GM18499 (cell line): Measurements from ENCODE around the gene PRKCZ.

Source experiments
- ATAC-seq: cut with Tn5 transposase; IDR thresholded peaks from one replicate; pipeline ENCODE4 v1.9.1; 2021; ENCODE audit warnings: moderate number of reproducible peaks; ENCODE audit not compliant: insufficient read depth, unreplicated experiment

Gene PRKCZ

DNA sequence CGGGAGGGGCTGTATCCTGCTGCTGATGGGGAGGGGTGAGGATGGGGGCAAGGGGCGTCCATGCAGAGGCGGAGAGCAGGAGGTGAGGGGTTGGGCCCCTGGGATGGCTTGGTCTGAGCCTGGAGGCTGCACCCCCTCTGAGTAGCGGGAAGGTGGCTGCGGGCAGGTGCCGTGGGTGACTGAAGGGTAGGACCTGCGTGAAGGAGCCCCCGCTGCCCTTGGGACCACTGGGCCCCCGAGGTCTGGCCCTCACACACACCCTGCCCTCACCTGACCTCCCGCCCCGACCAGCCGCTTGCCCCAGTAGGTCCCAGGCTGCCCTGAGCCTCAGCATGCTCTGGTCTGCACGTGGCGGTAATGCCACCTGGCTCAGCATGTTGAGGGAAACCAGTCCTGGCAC, 165.1 kb downstream of the PRKCZ start:
- no peak for ATAC-seq

DNA sequence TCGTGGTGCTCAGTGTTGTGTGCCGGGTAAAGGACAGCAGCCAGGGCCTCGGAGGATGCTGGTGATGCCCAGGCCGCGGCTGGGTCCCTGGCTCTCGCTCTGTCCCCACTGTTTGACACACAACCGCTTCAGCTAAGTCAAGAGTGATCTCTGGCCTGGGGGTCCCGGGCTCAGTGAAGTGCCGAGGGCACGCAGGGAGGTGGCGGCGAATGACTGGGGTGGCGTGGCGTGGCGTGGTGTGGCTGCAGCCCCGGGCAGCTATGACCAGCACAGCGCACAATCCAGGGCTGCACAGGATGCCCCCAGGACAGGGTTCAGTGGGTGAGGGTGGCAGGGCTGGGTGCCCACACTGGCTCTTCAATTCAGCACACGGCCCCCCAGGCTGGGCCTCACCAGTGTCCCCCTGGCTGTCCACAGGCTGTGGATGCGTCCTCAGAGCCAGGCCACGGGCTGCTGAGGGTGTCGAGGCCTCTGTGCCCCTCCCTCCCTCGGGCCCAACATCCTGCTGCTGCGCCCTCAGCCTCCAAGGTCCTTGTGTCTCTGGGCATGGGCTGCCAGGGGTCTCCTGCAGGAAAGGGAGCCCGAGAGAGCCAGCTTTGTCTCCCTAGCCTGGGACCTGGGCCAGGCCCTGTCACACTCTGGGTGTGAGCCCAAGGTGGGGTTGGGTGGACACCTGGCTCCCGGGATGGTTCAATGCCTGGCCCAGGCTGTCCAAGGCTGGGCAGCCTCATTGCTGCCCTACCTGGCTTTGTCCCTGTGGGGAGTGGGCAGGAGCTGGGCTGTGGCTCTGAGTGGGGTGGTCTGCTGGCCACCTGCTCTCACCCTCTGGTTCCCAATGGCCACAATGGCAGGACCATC, 165.9 kb downstream of the PRKCZ start:
- no peak for ATAC-seq

DNA sequence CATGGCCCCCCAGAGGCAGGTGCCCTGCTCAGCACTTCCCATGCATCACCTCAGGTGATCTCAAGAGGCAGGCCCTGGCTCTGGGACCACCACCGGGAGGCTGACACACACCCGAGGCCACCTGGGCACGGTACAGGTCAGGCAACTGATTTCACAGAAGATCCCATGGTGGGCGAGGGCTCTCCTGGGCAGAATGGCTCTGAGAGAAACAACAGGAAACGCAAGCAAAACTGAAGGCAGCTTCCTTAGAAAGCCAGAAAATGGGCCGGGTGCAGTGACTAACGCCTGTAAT, 166.5 kb downstream of the PRKCZ start:
- no peak for ATAC-seq

DNA sequence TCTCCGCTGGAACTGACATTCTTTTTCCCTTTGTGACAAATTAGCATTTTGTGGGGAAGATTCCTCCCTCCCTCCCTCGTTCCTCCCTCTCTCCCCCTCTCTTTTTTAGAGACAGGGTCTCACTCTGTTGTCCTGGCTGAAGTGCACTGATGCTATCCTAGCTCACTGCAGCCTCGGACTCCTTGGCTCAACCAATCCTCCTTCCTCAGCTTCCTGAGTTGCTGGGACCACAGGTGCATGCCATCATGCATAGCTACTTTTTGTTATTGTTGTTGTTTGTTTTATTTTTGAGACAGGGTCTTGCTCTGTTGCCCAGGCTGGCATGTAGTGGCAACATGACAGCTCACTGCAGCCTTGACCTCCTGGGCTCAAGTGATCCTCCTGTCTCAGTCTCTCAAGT, 171.1 kb downstream of the PRKCZ start:
- ATAC-seq: no peak

DNA sequence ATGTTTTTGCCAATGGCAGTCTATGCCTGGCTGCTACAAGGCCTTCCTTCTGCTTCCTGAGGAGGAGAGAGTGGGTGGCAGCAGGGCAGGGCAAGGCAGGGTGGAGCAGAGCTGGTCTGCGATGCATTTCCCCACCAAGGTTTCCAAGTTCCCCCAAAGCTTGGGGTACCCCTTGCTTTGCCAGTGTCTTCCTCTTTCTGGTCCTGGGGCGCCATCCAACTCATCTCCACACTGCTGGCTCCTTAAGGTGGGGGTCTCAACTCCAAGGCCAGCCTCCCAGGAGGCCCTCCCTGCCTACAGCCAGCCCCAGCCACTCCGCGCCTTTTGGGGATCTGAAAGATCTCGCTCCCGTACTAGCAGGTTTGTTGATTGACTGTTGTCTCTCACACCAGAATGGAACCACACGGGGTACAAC, 174.0 kb downstream of the PRKCZ start:
- ATAC-seq: no peak

DNA sequence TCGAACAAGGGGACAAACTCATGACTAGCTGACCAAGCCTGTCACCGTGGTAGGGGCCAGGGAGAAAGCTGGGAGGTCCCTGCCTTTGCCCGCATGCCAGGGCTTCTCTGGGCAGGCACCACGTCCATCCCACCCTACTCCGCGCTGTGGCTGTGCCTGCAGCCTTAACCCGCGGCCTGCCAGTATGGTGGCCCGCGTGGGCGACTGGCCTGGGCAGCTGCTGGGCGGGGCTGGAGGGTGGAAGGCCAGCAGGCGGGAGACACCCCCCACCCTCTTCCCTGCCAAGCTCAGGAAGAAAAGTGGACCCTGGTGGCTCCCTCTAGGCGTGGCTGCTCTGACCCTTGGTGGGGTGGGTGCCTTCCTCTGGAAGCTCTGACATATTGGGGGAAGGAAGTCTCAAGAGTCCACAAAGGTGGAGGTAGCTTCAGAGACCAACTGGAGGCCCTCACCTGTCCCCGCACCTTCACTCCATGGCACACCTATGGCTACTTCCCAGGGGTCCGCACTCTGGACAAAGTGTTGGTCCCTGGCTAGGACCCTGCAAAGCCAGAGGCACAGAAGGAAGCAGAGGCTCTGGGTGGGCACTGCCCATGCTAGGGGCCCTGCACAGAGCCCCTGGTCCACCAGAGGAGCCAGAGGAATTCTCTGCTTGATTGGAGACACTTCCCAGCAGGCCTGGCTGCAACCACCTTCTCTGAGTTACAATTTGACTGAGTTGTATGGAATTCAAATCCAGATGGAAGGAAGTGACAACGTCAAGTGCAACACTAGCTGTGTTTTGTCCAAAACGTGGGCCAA, 174.6 kb downstream of the PRKCZ start:
- no peak for ATAC-seq

DNA sequence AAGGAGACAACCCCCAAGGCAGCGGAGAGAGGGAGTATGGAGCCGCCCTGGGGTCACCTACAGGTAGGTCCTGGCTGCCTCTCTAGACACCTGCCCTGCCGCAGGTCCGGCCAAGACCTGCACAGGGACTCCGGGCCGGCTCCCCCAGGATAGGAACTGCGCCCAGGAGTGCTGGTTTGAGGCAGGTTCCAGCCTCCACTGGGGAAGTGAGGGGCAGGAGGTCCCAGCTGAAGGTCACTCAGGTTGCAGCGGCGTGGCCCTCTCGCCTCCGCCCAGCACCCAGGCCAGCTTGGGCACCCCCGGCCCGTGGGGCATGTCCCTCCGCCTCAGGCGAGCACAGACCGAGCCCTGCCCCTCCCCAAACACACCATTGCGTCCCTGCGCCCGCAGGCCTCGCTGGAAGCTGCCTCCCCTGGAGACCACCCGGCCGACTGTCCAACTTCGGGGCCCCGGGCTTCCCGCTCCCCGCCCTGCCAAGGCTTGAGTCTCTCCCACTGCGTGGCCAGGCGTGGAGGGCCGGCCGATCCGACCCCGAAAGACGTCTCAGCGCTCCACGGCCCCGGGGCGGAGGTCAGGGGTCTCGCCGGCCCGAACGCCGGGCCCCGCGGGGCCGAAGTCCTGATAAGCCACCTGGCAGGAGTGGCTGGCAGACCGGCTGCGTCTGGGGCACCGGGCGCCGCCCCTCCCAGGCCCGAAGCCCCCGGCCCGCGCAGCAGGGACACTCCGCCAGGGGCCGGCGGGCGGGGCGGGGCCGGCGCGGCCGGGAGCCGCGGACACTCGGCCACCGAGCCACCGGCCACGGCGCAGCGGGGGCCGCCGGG, 176.5 kb downstream of the PRKCZ start:
- no peak for ATAC-seq

DNA sequence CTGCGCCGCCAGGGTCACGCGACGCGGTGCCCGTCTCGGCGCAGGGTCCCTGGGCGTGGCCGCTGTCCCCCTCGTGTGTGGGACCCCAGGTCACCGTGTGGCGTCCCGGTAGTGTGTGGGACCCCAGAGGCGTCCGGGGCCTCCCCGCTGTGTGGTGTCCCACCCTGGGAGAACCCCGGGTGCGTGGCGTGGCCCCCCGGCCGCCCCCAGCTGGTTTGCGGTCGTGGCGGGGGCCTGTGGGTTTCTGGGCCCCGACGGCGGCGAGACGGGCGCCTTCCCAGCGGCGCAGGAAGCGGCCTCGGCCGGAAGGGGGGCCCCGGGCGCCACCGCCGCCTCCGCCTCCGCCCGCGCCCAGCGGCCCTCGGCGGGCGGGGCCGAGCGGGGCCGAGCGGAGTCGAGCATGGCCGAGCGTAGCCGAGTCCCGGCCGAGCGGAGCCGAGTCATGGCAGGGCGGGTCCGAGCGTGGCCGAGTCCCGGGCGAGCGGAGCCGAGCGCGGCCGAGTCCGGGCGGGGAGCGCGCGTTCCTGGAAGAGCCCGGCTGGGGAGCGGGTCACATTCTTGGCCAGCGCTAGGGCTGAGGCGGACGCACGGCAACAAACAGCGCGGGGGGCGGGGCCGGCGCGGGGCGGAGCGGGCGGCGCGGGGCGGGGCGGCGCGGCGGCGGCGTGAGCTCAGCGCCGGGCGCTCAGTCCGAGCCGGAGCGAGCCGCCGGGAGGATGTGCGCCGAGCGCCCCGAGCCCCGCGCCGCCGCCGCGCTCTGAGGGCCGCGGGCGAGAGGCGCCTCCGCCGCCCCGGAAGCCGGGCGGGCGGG, 177.3 kb downstream of the PRKCZ start:
- ATAC-seq: peak; percentile 79

DNA sequence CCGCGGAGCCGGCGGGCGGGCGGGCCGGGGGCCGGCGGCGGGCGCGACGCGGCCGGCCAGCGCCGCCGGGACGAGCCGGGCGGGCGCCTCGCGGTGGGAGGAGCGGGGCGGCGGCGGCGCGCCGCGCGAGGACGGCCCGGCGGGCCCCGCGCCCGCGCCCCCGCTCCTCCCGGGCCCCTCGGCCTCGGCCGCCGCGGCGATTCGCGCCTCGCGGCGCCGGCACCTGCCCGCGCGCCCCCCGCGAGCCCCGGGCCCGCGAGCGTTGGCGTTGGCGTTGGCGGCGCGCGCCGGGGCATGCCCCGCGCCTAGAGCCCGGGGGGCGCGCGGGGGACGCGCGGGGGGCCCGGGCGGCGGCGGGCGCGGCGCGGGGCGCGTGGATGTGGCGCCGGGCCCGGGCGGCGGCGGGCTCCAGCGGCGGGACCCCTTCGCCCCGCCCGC, 178.0 kb downstream of the PRKCZ start, which contains the start of gene SKI:
Gene SKI (plus strand): TSS at position 163 of the 438 bp plus-strand sequence. CDS start 448 bp downstream, outside the sequence.
- no peak for ATAC-seq

DNA sequence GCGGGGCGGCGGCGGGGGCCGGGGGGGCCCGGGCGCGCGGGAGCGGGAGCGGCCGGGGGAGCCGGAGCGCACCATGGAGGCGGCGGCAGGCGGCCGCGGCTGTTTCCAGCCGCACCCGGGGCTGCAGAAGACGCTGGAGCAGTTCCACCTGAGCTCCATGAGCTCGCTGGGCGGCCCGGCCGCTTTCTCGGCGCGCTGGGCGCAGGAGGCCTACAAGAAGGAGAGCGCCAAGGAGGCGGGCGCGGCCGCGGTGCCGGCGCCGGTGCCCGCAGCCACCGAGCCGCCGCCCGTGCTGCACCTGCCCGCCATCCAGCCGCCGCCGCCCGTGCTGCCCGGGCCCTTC, 178.5 kb downstream of the PRKCZ start:
- no peak for ATAC-seq

DNA sequence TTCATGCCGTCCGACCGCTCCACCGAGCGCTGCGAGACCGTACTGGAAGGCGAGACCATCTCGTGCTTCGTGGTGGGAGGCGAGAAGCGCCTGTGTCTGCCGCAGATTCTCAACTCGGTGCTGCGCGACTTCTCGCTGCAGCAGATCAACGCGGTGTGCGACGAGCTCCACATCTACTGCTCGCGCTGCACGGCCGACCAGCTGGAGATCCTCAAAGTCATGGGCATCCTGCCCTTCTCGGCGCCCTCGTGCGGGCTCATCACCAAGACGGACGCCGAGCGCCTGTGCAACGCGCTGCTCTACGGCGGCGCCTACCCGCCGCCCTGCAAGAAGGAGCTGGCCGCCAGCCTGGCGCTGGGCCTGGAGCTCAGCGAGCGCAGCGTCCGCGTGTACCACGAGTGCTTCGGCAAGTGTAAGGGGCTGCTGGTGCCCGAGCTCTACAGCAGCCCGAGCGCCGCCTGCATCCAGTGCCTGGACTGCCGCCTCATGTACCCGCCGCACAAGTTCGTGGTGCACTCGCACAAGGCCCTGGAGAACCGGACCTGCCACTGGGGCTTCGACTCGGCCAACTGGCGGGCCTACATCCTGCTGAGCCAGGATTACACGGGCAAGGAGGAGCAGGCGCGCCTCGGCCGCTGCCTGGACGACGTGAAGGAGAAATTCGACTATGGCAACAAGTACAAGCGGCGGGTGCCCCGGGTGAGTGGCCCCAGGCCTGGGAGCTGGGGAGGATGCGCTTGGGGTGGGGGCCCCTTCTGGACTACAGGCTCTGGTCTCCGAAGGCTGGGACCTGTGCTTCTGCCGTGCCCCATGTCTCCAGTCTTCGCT, 179.0 kb downstream of the PRKCZ start:
- ATAC-seq: no peak

DNA sequence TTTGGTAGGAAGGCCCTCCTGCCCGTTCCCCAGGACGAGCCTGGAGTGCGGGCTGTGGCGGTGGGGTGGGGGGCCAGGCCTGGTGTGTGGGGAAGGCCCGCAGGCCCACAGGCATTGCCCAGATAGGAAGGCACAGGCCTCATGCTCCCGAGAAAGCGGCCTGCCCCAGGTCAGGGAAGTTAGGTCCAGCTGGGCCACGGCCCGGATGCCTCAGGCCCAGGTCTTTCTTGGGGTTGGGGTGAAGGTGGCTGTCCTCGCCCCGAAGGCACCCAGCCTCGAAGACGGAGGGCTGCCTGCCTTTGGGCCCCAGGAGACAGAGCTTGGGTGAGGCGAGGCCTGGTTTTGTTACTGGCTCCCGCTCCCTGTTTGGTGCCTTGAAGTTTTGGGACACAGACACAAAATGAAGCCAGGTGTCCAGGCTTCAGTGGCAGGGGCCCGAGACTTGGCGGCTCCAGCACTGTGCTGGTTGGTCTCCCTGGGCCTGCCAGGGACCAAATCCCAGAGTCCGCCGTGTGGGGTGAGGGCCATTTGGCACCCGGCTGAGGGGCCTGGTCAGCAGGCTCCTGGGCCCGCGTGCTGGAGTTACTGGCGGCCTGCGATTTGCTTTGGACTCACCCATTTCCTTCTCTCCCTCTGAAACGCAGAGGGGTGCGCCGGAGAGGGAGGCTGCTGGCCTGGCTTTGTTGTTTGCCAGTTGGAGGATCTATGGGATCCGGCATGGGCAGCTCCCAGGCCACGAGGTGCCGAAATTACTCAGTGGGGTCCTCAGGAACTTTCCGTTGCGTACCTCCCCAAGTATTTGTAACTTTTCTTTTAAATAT, 179.9 kb downstream of the PRKCZ start:
- no peak for ATAC-seq

DNA sequence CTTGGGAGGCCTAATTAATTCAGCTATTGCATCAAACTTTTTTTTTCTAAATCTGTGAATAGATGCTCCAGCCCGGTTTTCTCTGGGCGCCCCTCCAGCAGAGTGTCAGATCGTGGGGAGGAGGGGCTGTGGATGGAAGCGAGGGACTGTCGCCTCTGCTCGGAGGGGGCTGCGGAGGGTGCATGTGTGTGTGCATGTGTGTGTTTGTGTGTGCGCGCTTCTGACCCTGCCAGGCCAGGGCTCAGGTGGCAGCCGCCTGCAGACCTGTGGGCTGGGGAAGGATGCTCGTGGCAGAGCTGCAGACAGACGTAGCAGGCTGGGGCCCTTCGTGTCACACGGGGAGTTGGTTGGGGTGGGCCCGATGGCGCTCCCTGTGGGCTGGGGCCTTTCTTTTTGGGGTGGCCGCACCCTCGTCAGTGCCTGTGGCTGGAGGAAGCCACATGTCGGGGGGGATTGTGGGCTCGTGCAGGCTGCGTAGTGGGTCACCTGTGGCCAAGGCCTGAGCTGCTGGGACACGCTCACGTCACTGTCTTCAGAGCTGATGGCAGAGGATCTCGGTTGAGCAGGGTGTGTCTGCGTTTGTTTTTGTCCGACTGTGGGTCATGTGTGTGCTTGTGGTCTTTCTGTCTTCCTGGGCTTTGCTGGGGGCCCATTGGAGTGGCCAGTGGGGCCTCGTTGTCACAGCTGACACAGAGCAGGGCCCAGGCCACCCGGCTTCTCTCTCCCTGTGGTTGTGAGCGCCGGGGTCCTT, 180.7 kb downstream of the PRKCZ start:
- no peak for ATAC-seq

DNA sequence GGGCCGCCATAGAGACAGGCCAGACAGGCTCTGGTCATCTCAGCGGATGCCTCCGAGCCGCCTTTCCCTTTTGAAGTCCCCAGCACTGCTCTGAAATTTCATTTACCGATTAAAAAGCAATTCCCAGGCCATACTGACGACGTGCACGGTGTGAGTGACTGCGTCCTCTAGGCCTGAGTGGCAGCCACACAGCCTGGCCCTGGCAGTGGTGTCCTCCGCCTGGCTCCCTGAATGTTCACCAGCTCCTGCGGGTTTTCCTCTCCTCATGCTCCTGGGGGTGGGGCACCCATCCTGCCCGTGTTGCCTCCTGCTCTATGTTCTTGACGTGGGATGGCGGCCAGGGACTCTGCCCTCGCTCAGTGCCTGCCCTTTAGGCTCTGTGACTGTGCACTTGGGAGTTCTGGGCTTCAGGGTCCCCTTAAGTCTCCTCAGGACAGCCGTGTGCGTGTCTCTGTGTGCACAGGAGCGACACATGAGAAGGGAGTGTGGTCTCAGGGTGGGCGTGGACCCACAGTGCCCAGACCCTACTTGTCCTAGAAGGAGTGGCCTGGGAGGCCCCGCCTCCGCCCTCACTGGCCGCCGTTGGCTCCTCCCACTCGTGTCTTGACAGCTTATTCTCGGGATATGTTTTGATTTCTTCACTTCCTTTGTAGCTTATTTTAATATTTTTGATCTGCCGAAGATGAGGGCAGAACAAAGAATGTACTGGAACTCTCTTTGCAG, 181.5 kb downstream of the PRKCZ start:
- ATAC-seq: no peak

DNA sequence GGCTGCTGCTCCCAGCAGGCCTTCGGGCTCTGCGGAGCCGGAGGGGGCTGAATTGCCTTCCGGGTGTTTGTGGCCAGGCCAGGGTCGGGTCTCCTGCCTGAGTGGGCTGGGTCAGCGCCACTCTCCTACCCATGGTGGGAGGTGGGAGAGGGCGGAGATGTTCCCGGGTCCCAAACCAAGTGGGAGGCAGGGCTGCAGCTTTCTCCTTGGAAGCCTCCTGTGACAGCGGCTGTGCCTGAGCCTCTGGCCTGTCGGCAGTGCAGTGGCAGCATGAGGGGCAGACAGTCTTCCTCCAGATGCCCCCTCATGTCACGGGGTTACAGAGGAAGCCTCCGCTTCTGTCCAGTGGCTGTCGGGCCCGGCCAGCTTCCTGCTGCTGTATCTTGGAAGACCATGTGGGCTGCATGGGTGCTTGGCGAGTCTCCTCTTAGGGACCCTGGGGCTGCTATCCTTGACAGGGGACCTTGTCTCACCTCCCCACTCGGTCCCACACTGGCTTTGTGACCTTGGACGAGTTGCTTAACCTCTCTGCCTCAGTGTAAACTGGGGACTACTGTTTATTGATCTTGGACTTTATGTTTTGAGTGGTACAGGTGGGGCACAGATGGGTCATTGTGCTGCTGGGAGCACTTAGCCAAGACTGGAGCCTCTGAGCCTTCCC, 182.2 kb downstream of the PRKCZ start:
- ATAC-seq: no peak

DNA sequence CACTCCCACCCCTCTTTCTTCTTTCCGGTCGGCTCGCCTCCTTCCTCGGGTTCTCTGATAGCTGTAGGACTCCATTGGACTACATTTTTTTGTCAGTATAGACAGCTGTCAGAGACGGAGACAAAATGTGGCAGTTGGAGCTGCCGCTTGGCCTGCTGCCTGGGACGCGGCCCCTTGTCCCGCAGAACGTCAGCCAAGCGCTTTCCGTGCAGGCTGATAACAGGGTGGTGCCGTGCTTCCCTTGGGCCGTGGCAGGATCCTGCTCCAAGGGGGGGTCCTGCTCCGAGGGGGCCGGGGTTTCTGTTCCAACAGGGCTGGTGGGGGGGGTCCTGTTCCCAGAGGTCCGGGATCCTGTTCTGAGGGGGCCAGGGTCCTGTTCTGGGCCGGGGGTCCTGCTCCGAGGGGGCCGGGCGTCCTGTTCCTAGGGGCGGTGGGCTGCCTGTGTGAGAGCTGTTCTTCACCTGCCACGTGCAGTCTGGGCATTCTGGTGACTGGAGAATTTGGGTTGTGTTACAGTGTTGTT, 182.8 kb downstream of the PRKCZ start:
- ATAC-seq: no peak
